SK-N-SH (cell line): ENCODE results near the gene ZFP62. TPM values are rescaled to one million over a fixed set of nuclear protein-coding genes. Genes with fewer than 3 reads are reported as not detected.

ENCODE experiments used
- CTCF ChIA-PET: fragments of 300-600, 350-600 bp; formaldehyde crosslinking; extraction: SDS; loops from one replicate; lab custom pipeline; 2021; lab: Yijun Ruan, JAX
- POLR2A ChIA-PET: fragments of 350-600 bp; sonication (Branson Sonifier 250); formaldehyde crosslinking; extraction: SDS; loops from one replicate; lab custom pipeline; 2020; ENCODE audit warnings: antibody characterized with exemption, inconsistent platforms; lab: Yijun Ruan, JAX
- DNase-seq: peaks from one replicate; pipeline ENCODE4 v3.0.0; 2012
- H2AFZ ChIP-seq: fragments of 200-600 bp; sonication (generic); 2 replicates; pipeline ENCODE4 v1.8.1; 2016; ENCODE audit warnings: antibody characterized with exemption, mild to moderate bottlenecking, low read depth
- H3F3A ChIP-seq: fragments of 200-600 bp; sonication (generic); replicated peaks from 2 replicates; pipeline ENCODE3; 2016; ENCODE audit warnings: antibody characterized with exemption, mild to moderate bottlenecking; ENCODE audit not compliant: insufficient read depth
- H3K27ac ChIP-seq, 2 experiments: fragments of 200-500 bp in 1 of 2; fragments of 200-600 bp in 1 of 2; sonication (Bioruptor generic) in 1 of 2; sonication (generic), shearing (Covaris generic) in 1 of 2; 2 replicates each; pipeline versions ENCODE4 v1.5.1 to v1.6.1; 2014 to 2016; ENCODE audit warnings: low read depth in 2 of 2, inconsistent platforms in 1 of 2, low read length in 1 of 2, mild to moderate bottlenecking in 1 of 2, mixed read lengths in 1 of 2
- H3K27me3 ChIP-seq: fragments of 200-600 bp; sonication (generic), shearing (Covaris generic); 2 replicates; pipeline ENCODE4 v1.6.1; 2016; ENCODE audit warnings: mixed run types; ENCODE audit not compliant: insufficient read depth
- H3K36me3 ChIP-seq, 2 experiments: fragments of 200-500 bp in 1 of 2; fragments of 200-600 bp in 1 of 2; sonication (Bioruptor generic) in 1 of 2; sonication (generic) in 1 of 2; replicated peaks in 1 of 2; 2 replicates each; pipeline versions ENCODE3 to v1.5.1; 2014 to 2016; ENCODE audit warnings: low read length in 1 of 2, mild to moderate bottlenecking in 1 of 2; ENCODE audit not compliant: insufficient read depth in 2 of 2, control insufficient read depth in 1 of 2
- H3K4me1 ChIP-seq, 2 experiments: fragments of 200-500 bp in 1 of 2; fragments of 200-600 bp in 1 of 2; sonication (Bioruptor generic) in 1 of 2; sonication (generic), shearing (Covaris generic) in 1 of 2; 2 replicates each; pipeline versions ENCODE4 v1.5.1 to v1.6.1; 2014 to 2016; ENCODE audit warnings: low read depth in 1 of 2, low read length in 1 of 2, mixed run types in 1 of 2; ENCODE audit not compliant: insufficient read depth in 2 of 2, control insufficient read depth in 1 of 2
- H3K4me2 ChIP-seq: fragments of 200-600 bp; sonication (generic), shearing (Covaris generic); 2 replicates; pipeline ENCODE4 v1.6.1; 2017; ENCODE audit warnings: mixed run types
- H3K4me3 ChIP-seq, 2 experiments: fragments of 200-500 bp in 1 of 2; fragments of 200-600 bp in 1 of 2; sonication (Bioruptor generic) in 1 of 2; sonication (generic), shearing (Covaris generic) in 1 of 2; 2 replicates each; pipeline versions ENCODE4 v1.5.1 to v1.8.1; 2014 to 2016; ENCODE audit warnings: low read depth in 2 of 2, inconsistent platforms in 1 of 2, low read length in 1 of 2, mild to moderate bottlenecking in 1 of 2, mixed read lengths in 1 of 2, moderate library complexity in 1 of 2
- H3K79me2 ChIP-seq: fragments of 200-600 bp; sonication (generic); 2 replicates; pipeline ENCODE4 v1.8.1; 2017; ENCODE audit warnings: mild to moderate bottlenecking; ENCODE audit not compliant: insufficient read depth
- H3K9ac ChIP-seq: fragments of 200-600 bp; sonication (generic); 2 replicates; pipeline ENCODE4 v1.6.1; 2017; ENCODE audit warnings: mixed run types
- H3K9me2 ChIP-seq: fragments of 200-600 bp; sonication (generic); 2 replicates; pipeline ENCODE4 v1.6.1; 2017; ENCODE audit warnings: mixed run types
- H3K9me3 ChIP-seq: fragments of 200-600 bp; sonication (generic); 2 replicates; pipeline ENCODE4 v1.6.1; 2017; ENCODE audit warnings: mixed run types, mild to moderate bottlenecking, moderate library complexity
- H4K20me1 ChIP-seq: fragments of 200-600 bp; sonication (generic); 2 replicates; pipeline ENCODE4 v1.6.1; 2017; ENCODE audit warnings: mild to moderate bottlenecking, mixed run types; ENCODE audit not compliant: insufficient read depth
- CHD2 ChIP-seq: fragments of 150-350 bp; IDR thresholded peaks from 2 replicates; pipeline ENCODE4 v1.6.1; 2018; ENCODE audit warnings: low read length; ENCODE audit not compliant: partially characterized antibody
- ELF1 ChIP-seq: IDR thresholded peaks from 2 replicates; pipeline ENCODE4 v1.4.0; 2012
- FOSL2 ChIP-seq: IDR thresholded peaks from 2 replicates; pipeline ENCODE4 v1.4.0; 2012; ENCODE audit warnings: low read depth, mild to moderate bottlenecking, moderate library complexity, borderline replicate concordance
- FOXJ3 ChIP-seq: sonication (generic); formaldehyde crosslinking; IDR thresholded peaks from 2 replicates; pipeline ENCODE4 v1.5.1; 2020; ENCODE audit warnings: mild to moderate bottlenecking, missing genetic modification reagents
- FOXM1 ChIP-seq: IDR thresholded peaks from 2 replicates; pipeline ENCODE4 v1.4.0; 2012; ENCODE audit warnings: low read depth, mild to moderate bottlenecking
- GABPA ChIP-seq: IDR thresholded peaks from 2 replicates; pipeline ENCODE4 v1.4.0; 2012; ENCODE audit warnings: low read depth, mild to moderate bottlenecking
- JUND ChIP-seq: IDR thresholded peaks from 2 replicates; pipeline ENCODE4 v1.4.0; 2012
- MEF2A ChIP-seq: IDR thresholded peaks from 2 replicates; pipeline ENCODE4 v1.4.0; 2012; ENCODE audit warnings: low read depth, borderline replicate concordance
- MXI1 ChIP-seq: IDR thresholded peaks from 2 replicates; pipeline ENCODE4 v1.6.1; 2012; ENCODE audit warnings: mild to moderate bottlenecking, low read depth, low read length, improper control_type of control experiment
- NRF1 ChIP-seq: IDR thresholded peaks from 2 replicates; pipeline ENCODE4 v1.6.1; 2012; ENCODE audit warnings: low read depth, mild to moderate bottlenecking, low read length
- PBX3 ChIP-seq: IDR thresholded peaks from 2 replicates; pipeline ENCODE4; 2012
- POLR2AphosphoS5 ChIP-seq: IDR thresholded peaks from 2 replicates; pipeline ENCODE4 v1.6.1; 2012; ENCODE audit warnings: low read depth, low read length
- RAD21 ChIP-seq: IDR thresholded peaks from 2 replicates; pipeline ENCODE4 v1.6.1; 2012; ENCODE audit warnings: mild to moderate bottlenecking, low read length
- RXRA ChIP-seq: IDR thresholded peaks from 2 replicates; pipeline ENCODE4 v1.4.0; 2012; ENCODE audit warnings: low read depth, mild to moderate bottlenecking, borderline replicate concordance
- SIN3A ChIP-seq: IDR thresholded peaks from 2 replicates; pipeline ENCODE4 v1.6.1; 2012; ENCODE audit warnings: low read depth, mild to moderate bottlenecking, low read length, moderate library complexity, borderline replicate concordance
- TAF1 ChIP-seq: IDR thresholded peaks from 2 replicates; pipeline ENCODE4 v1.6.1; 2012; ENCODE audit warnings: low read depth, mild to moderate bottlenecking, low read length, moderate library complexity, borderline replicate concordance
- TCF12 ChIP-seq: IDR thresholded peaks from 2 replicates; pipeline ENCODE4 v1.4.0; 2012
- TEAD4 ChIP-seq: IDR thresholded peaks from 2 replicates; pipeline ENCODE4 v1.4.0; 2012; ENCODE audit warnings: mild to moderate bottlenecking, borderline replicate concordance; ENCODE audit not compliant: insufficient read depth
- YY1 ChIP-seq: IDR thresholded peaks from 2 replicates; pipeline ENCODE4 v1.4.0; 2012; ENCODE audit warnings: low read depth, mild to moderate bottlenecking
- ZBTB33 ChIP-seq: IDR thresholded peaks from 2 replicates; pipeline ENCODE4 v1.4.0; 2012; ENCODE audit warnings: low read depth, borderline replicate concordance
- WGBS: methylation state at CpG from one replicate; pipeline ENCODE4 v1.1.6; 2017; ENCODE audit warnings: low lambda C conversion rate; 5-methylcytosine and 5-hydroxymethylcytosine counted together
- polyA plus RNA-seq, 3 experiments: library from polyadenylated mRNA; depleted of rRNA; stranded (reverse); fragments of >200 nt; gene quantifications; 2 replicates each; pipeline ENCODE4 v1.2.3, GENCODE V29; 2012

ZFP62 gene
- polyA plus RNA-seq, 1 of the 3 experiments (the other 2 are of a cell fraction) = 6.0 TPM

DNA sequence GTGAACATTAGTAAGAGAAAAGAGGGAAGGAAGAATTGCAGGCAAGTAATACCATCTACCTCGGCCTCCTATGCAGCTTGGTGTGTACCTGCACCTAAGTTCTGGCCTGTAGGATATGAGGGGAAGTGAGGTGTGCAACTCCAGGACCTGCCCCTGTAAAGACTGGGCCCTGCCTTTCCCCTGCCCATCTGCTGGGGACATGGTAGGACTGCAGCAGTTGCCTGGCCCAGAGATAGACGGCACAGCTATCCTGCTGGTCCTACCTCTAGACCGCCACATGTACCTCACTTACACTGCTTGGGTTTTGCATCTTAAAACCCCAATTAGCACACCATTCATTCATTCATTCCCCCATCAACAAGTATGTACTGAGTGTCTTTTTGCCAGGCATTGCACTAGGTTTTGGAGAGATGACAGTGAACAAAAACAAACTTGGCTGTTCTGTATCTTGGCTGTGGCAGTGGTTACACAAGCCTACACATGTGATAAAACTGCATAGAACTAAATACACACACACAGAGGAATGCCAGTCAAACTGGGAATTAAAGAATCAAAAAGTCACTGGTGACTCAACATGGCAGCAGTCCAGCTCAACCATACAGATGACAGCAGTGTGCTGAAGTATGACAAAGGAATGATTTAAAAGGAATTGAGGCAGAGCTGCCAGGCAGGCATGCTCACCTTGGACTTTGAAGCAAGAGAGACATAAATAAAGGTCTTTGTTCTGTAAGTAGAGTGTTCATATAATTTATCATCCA is 35.1 kb downstream of the ZFP62 start:
- TF ChIP-seq PBX3 = peak; percentile 75
- no peak for TF ChIP-seq MEF2A
- TF ChIP-seq ZBTB33 = no peak
- TF ChIP-seq TEAD4 = no peak
- no peak for TF ChIP-seq FOXM1
- Histone ChIP-seq H4K20me1 (no peaks in the 10 kb centered on the region), H3F3A (peaks cover 9% of the 10 kb centered on the region), H3K36me3 (peaks cover 3 to 10% of the 10 kb centered on the region in 2 experiments), H2AFZ (no peak overlapping the region), H3K27ac (no peak overlapping the region), H3K4me3 (no peak overlapping the region), H3K9ac (no peak overlapping the region), H3K79me2 (no peaks in the 10 kb centered on the region), H3K4me1 (peaks cover 5 to 11% of the 10 kb centered on the region in 2 experiments; a peak in 1 of 4 replicates), H3K4me2 (no peak overlapping the region), H3K9me3 (no peaks in the 10 kb centered on the region; the same call in 1 of the 2 replicates), H3K27me3 (no peaks in the 10 kb centered on the region), H3K9me2 (no peaks in the 10 kb centered on the region)
- DNase-seq = no peak
- CTCF ChIA-PET = no interaction called here
- POLR2A ChIA-PET = no interaction called here
- WGBS = 71% methylated on average over 3 of the region's 3 CpGs

DNA sequence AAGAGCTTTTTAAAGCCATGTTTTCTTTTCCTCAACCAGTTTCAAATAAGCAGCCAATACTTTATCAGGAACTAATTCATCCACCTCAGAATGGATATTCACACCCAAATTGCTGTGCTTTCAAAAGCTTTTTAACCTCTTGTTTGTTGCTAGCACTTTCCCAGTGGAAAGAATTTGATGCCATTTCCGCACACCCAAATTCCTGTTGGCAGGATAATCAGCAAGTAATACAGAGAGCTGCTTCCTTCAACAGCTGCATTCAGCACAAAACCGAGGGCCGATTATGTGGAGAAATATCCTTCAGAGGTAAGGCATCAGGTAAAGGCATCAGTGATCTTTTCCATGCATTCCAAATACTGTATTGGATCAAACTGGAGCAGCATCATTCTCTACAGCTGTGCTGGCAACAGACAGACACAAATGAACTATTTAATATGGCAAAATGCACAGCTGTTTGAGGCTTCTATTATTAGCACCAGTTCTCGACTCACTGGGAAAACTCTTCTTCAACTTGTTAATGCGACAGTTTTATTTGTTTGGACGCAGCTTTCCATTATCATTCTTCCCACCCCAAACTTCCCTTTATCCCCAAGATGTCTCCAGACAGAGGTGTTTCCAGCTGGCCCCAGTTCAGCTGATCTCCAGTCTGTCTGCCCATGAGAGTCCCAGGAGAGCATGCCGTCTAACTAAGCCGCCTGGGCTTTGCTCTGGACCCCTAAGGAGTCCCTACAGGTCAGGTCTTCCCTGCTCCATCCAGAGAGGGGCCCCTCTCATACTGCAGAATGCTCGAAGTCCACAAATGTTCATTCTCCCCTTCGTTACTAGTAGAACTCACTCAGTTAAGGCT is 36.2 kb downstream of the ZFP62 start:
- Histone ChIP-seq H3K79me2 (no peaks in the 10 kb centered on the region), H3K9me3 (no peaks in the 10 kb centered on the region; the same call in 1 of the 2 replicates), H4K20me1 (no peaks in the 10 kb centered on the region), H3K27ac (no peak overlapping the region), H2AFZ (no peak overlapping the region), H3K36me3 (peaks cover 3 to 10% of the 10 kb centered on the region in 2 experiments), H3K4me1 (peaks cover under 1 to 5% of the 10 kb centered on the region in 2 experiments; a peak in 1 of 4 replicates), H3K9me2 (no peaks in the 10 kb centered on the region), H3F3A (peaks cover 9% of the 10 kb centered on the region), H3K4me3 (no peak overlapping the region), H3K9ac (no peak overlapping the region), H3K27me3 (no peaks in the 10 kb centered on the region), H3K4me2 (no peak overlapping the region)
- DNase-seq = no peak
- 83% methylated on average over 10 of the region's 10 CpGs for WGBS
- ChIA-PET CTCF (interaction anchor here (1.5 kb wide), 1 partner anchor 44 kb away, joined by 5 read pairs; no protein-coding TSS in a partner anchor), POLR2A (no interaction called here)
- TF ChIP-seq FOSL2 (no peak), RXRA (no peak), ZBTB33 (no peak), RAD21 (no peak), YY1 (no peak), GABPA (no peak), NRF1 (no peak), MXI1 (no peak), FOXM1 (no peak), TAF1 (no peak), CHD2 (no peak), POLR2AphosphoS5 (no peak), FOXJ3 (no peak), SIN3A (no peak), TCF12 (no peak), JUND (no peak), PBX3 (no peak), ELF1 (no peak)
